Activated T-cell treated with anti-CD3 and anti-CD28 coated beads for 4 hours (primary cell): Measurements from ENCODE around the gene NEK2.
"Not testable (repeated sequence)": the region's sequence is repeated elsewhere in the genome, so short reads cannot be mapped to it uniquely, and the experiment has no call there.

Source experiments
- DNase-seq: peaks from one replicate; pipeline ENCODE4 v3.0.0-alpha.2; 2020

Gene NEK2

GRCh38 chr1:211648980-211649934 lies 26.2 kb downstream of the NEK2 start:
- no peak for DNase-seq

GRCh38 chr1:211648336-211648735 lies 27.1 kb downstream of the NEK2 start:
- no peak for DNase-seq

GRCh38 chr1:211647711-211648121 lies 27.7 kb downstream of the NEK2 start:
- no peak for DNase-seq

GRCh38 chr1:211646566-211646965 lies 28.9 kb downstream of the NEK2 start:
- DNase-seq, result no peak

GRCh38 chr1:211645601-211646000 lies 29.8 kb downstream of the NEK2 start:
- not testable (repeated sequence) for DNase-seq

- DNase-seq, result no peak
Measured at GRCh38 chr1:211644653-211645052, 30.8 kb downstream of the NEK2 start.

GRCh38 chr1:211643324-211644212 lies 31.9 kb downstream of the NEK2 start:
- no peak for DNase-seq

GRCh38 chr1:211642870-211643269 lies 32.6 kb downstream of the NEK2 start:
- no peak for DNase-seq

- no peak for DNase-seq
Measured at GRCh38 chr1:211641942-211642341, 33.5 kb downstream of the NEK2 start.

GRCh38 chr1:211641044-211641800 lies 34.2 kb downstream of the NEK2 start:
- DNase-seq, result no peak

GRCh38 chr1:211640301-211640630 lies 35.2 kb downstream of the NEK2 start:
- DNase-seq, result no peak

- DNase-seq, result no peak
Measured at GRCh38 chr1:211639475-211640300, 35.7 kb downstream of the NEK2 start.

- DNase-seq, result no peak
Measured at GRCh38 chr1:211638689-211639101, 36.7 kb downstream of the NEK2 start.

- no peak for DNase-seq
Measured at GRCh38 chr1:211638246-211638645, 37.2 kb downstream of the NEK2 start.

- DNase-seq, result no peak
Measured at GRCh38 chr1:211637066-211637465, 38.4 kb downstream of the NEK2 start.

GRCh38 chr1:211636575-211637029 lies 38.8 kb downstream of the NEK2 start:
- not testable (repeated sequence) for DNase-seq

- DNase-seq, result no peak
Measured at GRCh38 chr1:211635597-211636205, 39.7 kb downstream of the NEK2 start.

- no peak for DNase-seq
Measured at GRCh38 chr1:211634931-211635330, 40.5 kb downstream of the NEK2 start.

GRCh38 chr1:211634461-211634860 lies 41.0 kb downstream of the NEK2 start:
- no peak for DNase-seq

GRCh38 chr1:211633524-211633846 lies 41.9 kb downstream of the NEK2 start:
- no peak for DNase-seq

GRCh38 chr1:211632808-211633523 lies 42.5 kb downstream of the NEK2 start:
- DNase-seq, result no peak
